ENCODE results near the gene MDM1. TPM values are rescaled to one million over a fixed set of nuclear protein-coding genes. Genes with fewer than 3 reads are reported as not detected.

Gene MDM1
- total and polyA plus RNA-seq, 2 of the 13 experiments (the other 11 are each of a cell fraction or from before 2014, with no cell fraction given) = 4.6 to 15.2 TPM

DNA sequence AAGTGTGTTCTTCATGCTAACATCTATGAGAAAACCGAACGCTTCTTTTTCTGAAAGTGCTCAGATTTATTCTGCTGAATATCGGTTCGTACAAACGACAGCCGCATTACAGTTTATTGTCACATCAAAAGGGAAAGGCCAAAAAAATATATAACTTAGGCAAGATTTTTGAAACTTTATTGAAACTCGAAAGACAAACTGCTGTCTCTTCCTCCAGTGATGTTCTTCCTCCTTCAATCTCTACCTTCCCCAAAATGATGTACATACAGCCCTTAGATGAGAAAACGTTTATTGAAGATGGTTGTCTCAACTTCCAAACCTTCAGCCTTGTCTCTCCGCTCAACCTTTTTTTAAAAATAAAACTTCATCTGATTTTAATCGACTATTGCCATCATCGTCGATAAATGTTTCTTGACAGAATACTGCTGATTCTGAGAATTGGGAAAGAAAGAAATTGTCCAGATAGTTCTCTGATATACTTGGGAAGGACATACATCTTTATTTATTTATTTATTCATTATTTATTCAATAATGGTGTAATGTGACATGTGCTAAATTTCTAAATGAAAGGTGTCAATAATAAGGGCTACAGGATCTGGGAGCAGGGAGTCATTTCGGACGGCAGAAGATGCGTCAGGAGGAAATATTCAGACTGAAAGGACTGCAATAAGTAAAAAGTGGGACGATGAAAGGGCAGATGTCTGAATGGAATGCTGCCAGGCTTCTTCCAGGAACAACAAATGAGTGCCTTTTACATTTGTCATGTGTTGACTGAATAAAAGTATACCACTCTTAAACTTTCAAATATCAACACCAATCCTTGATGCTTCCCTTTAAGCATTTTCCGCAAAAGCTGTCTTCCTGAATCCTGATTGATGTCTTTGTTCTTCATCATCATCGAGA is 817 bp upstream of the MDM1 start:
- ATAC-seq = no peak
- no peak for TF ChIP-seq ZNF207 (IDR thresholded peaks at IDR 0.05; ENCODE audit: borderline replicate concordance)
- TF ChIP-seq, protein P1, sequence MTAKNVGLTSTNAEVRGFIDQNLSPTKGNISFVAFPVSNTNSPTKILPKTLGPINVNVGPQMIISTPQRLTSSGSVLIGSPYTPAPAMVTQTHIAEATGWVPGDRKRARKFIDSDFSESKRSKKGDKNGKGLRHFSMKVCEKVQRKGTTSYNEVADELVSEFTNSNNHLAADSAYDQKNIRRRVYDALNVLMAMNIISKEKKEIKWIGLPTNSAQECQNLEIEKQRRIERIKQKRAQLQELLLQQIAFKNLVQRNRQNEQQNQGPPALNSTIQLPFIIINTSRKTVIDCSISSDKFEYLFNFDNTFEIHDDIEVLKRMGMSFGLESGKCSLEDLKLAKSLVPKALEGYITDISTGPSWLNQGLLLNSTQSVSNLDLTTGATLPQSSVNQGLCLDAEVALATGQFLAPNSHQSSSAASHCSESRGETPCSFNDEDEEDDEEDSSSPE (CRISPR knock-in tag; IDR thresholded peaks at IDR 0.05) = no peak
- TF ChIP-seq ZNF816 (CRISPR knock-in tag; IDR thresholded peaks at IDR 0.05; ENCODE audit: borderline replicate concordance) = 0 out of 2 replicates have a peak, but pooled peaks have one; percentile 1
- TF ChIP-seq, protein P2, sequence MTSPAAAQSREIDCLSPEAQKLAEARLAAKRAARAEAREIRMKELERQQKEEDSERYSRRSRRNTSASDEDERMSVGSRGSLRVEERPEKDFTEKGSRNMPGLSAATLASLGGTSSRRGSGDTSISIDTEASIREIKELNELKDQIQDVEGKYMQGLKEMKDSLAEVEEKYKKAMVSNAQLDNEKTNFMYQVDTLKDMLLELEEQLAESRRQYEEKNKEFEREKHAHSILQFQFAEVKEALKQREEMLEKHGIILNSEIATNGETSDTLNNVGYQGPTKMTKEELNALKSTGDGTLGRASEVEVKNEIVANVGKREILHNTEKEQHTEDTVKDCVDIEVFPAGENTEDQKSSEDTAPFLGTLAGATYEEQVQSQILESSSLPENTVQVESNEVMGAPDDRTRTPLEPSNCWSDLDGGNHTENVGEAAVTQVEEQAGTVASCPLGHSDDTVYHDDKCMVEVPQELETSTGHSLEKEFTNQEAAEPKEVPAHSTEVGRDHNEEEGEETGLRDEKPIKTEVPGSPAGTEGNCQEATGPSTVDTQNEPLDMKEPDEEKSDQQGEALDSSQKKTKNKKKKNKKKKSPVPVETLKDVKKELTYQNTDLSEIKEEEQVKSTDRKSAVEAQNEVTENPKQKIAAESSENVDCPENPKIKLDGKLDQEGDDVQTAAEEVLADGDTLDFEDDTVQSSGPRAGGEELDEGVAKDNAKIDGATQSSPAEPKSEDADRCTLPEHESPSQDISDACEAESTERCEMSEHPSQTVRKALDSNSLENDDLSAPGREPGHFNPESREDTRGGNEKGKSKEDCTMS (CRISPR knock-in tag; conservative IDR thresholded peaks at IDR 0.05) = no peak
- TF ChIP-seq TSC22D2 (CRISPR knock-in tag; IDR thresholded peaks at IDR 0.05; ENCODE audit: borderline replicate concordance) = no peak

More for the DNA sequence above, 817 bp upstream of the MDM1 start:
- DNase-seq (ENCODE audit: low spot score) = no peak
- peak overlapping the region; percentile 23 for H3K27ac ChIP-seq (ENCODE audit: extremely low read length, insufficient read depth, low read length)
- intact Hi-C loops (cut with micrococcal nuclease; ENCODE audit: unreplicated experiment) = loop anchor here (1.0 to 10.0 kb wide), 3 partner anchors 9 to 332 kb away; no protein-coding TSS in a partner anchor
- H3K27me3 ChIP-seq (ENCODE audit: control insufficient read depth in 1 of 2, insufficient read depth in 2 of 2, low read length in 2 of 2) = no peaks in the 10 kb centered on the region; a peak in 1 of 5 replicates
- in situ Hi-C loops (cut with HindIII; ENCODE audit: extremely low pct_ligation_motif_present, low pct_unique_long_range_greater_than_20kb) = no loop called here
- H4K20me1 ChIP-seq (ENCODE audit: insufficient read depth, low read length) = no peaks in the 10 kb centered on the region
- BruUV-seq (replicated peaks) = no TSS peak
- FAIRE-seq = no peak
- H3K9ac ChIP-seq (ENCODE audit: insufficient read depth, low read depth, low read length) = peak overlapping the region; percentile 58; the same call in 1 of the 2 replicates
- H3K9me3 ChIP-seq (ENCODE audit: low read length) = no peaks in the 10 kb centered on the region
- POLR2A ChIA-PET = interaction anchor here (1.0 to 1.6 kb wide), 5 partner anchors 9 to 1064 kb away, joined by 3 to 12 read pairs (median 3); partner anchors contain the start of genes CAND1 and MDM2
- no peaks in the 10 kb centered on the region for H3K36me3 ChIP-seq (replicated peaks in 1 of 2; ENCODE audit: control insufficient read depth in 1 of 2, insufficient read depth in 2 of 2, low read length in 2 of 2)
- peak overlapping the region; percentile 79 for H3K4me2 ChIP-seq (ENCODE audit: low read depth, low read length)
- H2AFZ ChIP-seq (ENCODE audit: low read length) = peak overlapping the region; percentile 56
- H3K4me3 ChIP-seq (replicated peaks in 1 of 3; ENCODE audit: insufficient read depth in 1 of 3, low read depth in 2 of 3, low read length in 3 of 3) = peak overlapping the region; percentile 59 to 81 (median 78)
- peaks cover 46% of the 10 kb centered on the region for H3K4me1 ChIP-seq (ENCODE audit: insufficient read depth, low read length)
- CTCF ChIA-PET (ENCODE audit: low intra/inter-chr PET ratio, low total read pairs) = no interaction called here
- 48% methylated on average over 18 of the region's 18 CpGs for WGBS (ENCODE audit: low lambda C conversion rate)
- H3K79me2 ChIP-seq (ENCODE audit: insufficient read depth, low read length) = no peaks in the 10 kb centered on the region
